Esophagus squamous epithelium (tissue), 5 donors: ENCODE data around the gene FRMD6. TPM values are rescaled to one million over a fixed set of nuclear protein-coding genes. Genes with fewer than 3 reads are reported as not detected.
"Not testable (repeated sequence)": the region's sequence is repeated elsewhere in the genome, so short reads cannot be mapped to it uniquely, and the experiment has no call there.

Experiments used
- DNase-seq: peaks from one replicate; lab custom pipeline; 2025; lab: John Stamatoyannopoulos, UW
- H3K27ac ChIP-seq, 4 donors: fragments of 200-600 bp; sonication (generic); one replicate each; pipeline ENCODE4 v1.5.1; 2016 to 2019; ENCODE audit warnings: mild to moderate bottlenecking in 1 of 4
- H3K27me3 ChIP-seq, 4 donors: fragments of 200-600 bp; sonication (generic); 1 replicate in 3 of 4; 2 replicates in 1 of 4; pipeline versions ENCODE4 v1.5.1 to v1.6.0; 2017 to 2021; ENCODE audit warnings: antibody characterized with exemption in 1 of 4
- H3K36me3 ChIP-seq, 3 donors: fragments of 200-600 bp; sonication (generic); one replicate each; pipeline ENCODE4 v1.5.1; 2016 to 2019
- H3K4me1 ChIP-seq, 3 donors: fragments of 200-600 bp; sonication (generic); one replicate each; pipeline ENCODE4 v1.5.1; 2017 to 2019
- H3K4me3 ChIP-seq, 4 donors: fragments of 200-600 bp; sonication (generic); 1 replicate in 3 of 4; 2 replicates in 1 of 4; pipeline ENCODE4 v1.5.1; 2016 to 2019; ENCODE audit warnings: mild to moderate bottlenecking in 2 of 4, moderate library complexity in 1 of 4
- H3K9me3 ChIP-seq, 3 donors: fragments of 200-600 bp; sonication (generic); one replicate each; pipeline ENCODE4 v1.5.1; 2016 to 2019
- POLR2A ChIP-seq, 4 donors: fragments of 450-650 bp; IDR thresholded peaks; one replicate each; pipeline ENCODE4 v1.6.1; 2017; ENCODE audit warnings: antibody characterized with exemption in 4 of 4, mild to moderate bottlenecking in 4 of 4, moderate library complexity in 3 of 4
- WGBS, 2 donors: methylation state at CpG; one replicate each; pipeline ENCODE4 v1.1.5; 2018; 5-methylcytosine and 5-hydroxymethylcytosine counted together
- intact Hi-C: fragments of 100-400 bp; cut with DNase I; formaldehyde crosslinking; loops from one replicate; pipeline ENCODE4 v1.15.0; 2022
- total RNA-seq, 4 donors: library from RNA; depleted of rRNA; stranded (reverse); fragments of >200 nt; gene quantifications; one replicate each; pipeline ENCODE4 v1.1.0, GENCODE V29; 2016
- TF ChIP-seq, protein P1 (sequence below), 6 experiments: fragments of 450-650 bp in 4 of 6; fragments of 200-600 bp in 2 of 6; sonication (generic) in 2 of 6; IDR thresholded peaks; one replicate each; pipeline ENCODE4 v1.5.1; 2016 to 2019; ENCODE audit warnings: antibody characterized with exemption in 6 of 6, mild to moderate bottlenecking in 4 of 6, moderate library complexity in 4 of 6
- donor health status: DM: yes; HTN: yes; CAD: no.

Gene FRMD6
- total RNA-seq, 4 donors from 2014 or later: 98.1 to 191 (median 110) TPM

DNA sequence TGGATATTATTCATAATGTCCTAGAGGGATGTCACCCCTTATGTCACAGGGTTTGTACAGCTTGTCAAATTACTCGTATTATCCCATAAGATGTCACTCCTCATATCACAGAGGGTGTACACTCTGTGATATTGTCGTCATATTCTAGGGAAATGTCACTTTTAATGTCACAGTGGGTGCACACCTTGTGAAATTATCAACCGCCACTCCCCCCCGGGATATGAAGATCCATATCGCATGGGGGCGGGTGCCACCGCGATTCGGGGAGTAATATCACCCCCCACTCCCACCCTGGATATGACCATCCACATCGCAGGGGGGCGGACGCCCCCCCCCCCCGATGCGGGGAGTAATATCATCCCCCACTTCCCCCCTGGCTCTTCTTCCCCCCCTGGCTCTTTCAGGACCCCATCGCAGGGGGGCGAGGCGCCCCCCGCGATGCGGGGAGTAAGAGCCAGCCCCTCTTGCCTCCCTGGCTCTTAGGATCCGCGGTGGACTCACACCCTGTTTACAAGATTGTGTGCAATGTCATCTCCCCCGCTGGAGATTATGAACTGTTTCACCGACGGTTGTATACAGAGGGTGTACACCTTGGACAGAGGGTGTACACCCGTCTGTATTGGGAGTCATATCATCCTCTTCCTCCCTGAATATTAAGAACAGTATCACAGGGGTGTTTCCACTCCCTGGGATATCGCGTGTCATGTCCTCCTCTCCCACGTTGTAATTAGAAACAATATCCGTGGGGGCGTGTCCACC, 92.8 kb downstream of the FRMD6 start:
- H3K9me3 ChIP-seq: no peaks in the 10 kb centered on the region
- peaks cover 0 to under 1% (median 0%) of the 10 kb centered on the region in 3 donors for H3K4me1 ChIP-seq
- H3K27me3 ChIP-seq: no peaks in the 10 kb centered on the region
- no peak overlapping the region for H3K4me3 ChIP-seq
- no peak for DNase-seq
- H3K36me3 ChIP-seq: no peaks in the 10 kb centered on the region
- intact Hi-C loops: no loop called here
- no peak overlapping the region for H3K27ac ChIP-seq
- 87 to 90% methylated on average over 12 to 21 of the region's 31 CpGs for WGBS, 2 donors
- no peak for TF ChIP-seq POLR2A (IDR thresholded peaks at IDR 0.05)
- TF ChIP-seq, protein P1, sequence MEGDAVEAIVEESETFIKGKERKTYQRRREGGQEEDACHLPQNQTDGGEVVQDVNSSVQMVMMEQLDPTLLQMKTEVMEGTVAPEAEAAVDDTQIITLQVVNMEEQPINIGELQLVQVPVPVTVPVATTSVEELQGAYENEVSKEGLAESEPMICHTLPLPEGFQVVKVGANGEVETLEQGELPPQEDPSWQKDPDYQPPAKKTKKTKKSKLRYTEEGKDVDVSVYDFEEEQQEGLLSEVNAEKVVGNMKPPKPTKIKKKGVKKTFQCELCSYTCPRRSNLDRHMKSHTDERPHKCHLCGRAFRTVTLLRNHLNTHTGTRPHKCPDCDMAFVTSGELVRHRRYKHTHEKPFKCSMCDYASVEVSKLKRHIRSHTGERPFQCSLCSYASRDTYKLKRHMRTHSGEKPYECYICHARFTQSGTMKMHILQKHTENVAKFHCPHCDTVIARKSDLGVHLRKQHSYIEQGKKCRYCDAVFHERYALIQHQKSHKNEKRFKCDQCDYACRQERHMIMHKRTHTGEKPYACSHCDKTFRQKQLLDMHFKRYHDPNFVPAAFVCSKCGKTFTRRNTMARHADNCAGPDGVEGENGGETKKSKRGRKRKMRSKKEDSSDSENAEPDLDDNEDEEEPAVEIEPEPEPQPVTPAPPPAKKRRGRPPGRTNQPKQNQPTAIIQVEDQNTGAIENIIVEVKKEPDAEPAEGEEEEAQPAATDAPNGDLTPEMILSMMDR (IDR thresholded peaks at IDR 0.05): no peak

DNA sequence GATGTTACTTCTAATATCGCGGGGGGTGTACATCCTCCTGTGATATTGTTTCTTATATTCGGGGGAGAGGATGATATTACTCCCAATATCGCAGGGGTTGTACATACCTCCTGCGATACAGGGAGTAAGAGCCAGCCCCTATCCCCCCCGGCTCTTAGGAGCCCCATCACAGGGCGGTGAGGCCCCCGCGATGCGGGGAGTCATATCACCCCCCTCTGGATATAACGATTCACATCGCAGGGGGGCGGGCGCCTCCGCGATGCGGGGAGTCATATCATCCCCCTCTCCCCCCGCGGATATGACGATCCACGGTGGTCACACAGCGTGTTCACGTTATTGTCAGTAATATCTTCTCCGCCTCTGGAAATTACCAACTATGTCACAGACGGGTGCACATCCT, 95.1 kb downstream of the FRMD6 start:
- H3K36me3 ChIP-seq, H3K9me3 ChIP-seq, intact Hi-C loops, DNase-seq, H3K27ac ChIP-seq, H3K4me3 ChIP-seq, H3K27me3 ChIP-seq: not testable (repeated sequence)
- H3K4me1 ChIP-seq: peaks cover 0 to 24% (median 5%) of the 10 kb centered on the region in 3 donors
- WGBS, 2 donors: 88% methylated on average over 15 of the region's 25 CpGs; no CpG with 5 or more reads in 1 of the 2 donors

DNA sequence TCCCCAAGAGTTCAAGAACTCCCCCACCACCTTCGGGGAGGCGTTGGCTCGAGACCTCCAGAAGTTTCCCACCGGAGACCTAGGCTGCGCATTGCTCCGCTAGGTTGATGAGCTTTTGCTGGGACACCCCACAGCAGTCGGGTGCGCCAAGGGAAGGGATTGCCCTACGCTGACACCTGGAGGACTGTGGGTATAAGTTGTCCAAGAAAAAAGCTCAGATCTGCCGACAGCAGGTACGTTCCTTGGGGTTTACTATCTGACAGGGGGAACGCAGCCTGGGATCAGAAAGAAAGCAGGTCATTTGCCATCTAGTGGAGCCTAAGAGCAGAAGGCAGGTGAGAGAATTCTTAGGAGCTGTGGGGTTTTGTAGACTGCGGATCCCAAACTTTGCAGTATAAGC, 98.8 kb downstream of the FRMD6 start:
- WGBS, 2 donors: 70 to 81% methylated on average over 4 to 8 of the region's 13 CpGs

DNA sequence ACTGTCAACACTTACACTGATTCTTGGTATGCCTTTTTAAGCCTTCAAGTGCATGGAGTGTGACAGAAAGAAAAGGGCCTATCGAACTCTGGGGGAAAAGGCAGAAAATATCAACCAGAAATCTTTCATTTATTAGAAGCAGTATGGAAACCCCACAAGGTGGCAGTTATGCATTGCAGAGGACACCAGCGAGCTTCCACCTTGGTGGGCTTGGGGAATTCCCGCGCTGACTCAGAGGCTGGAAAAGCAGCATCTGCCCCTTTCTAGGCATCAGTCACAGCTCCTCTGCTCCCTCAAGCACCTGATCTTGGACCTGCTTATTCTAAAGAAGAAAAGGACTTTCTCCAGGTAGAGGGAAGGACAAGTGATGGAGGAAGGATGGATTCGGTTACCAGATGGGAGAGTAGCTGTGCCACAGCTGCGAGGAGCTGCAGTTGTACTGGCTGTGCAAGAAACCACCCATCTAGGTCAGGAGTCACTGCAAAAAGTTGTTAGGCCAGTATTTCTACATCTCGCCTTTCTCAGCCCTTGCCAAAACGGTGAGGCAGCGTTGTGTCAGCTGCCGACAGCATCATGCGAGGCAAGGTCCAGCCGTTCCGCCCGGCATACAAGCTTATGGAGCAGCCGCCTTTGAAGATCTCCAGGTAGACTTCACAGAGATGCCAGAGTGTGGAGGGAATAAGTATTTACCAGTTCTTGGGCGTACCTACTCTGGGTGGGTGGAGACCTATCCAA, 100.1 kb downstream of the FRMD6 start:
- DNase-seq: not testable (repeated sequence)

More for the DNA sequence above, 98.8 kb downstream of the FRMD6 start:
- Histone ChIP-seq H3K27ac (no peak overlapping the region), H3K4me3 (no peak overlapping the region), H3K4me1 (peaks cover 0 to 31% (median 5%) of the 10 kb centered on the region in 3 donors), H3K27me3 (no peaks in the 10 kb centered on the region), H3K36me3 (no peaks in the 10 kb centered on the region), H3K9me3 (no peaks in the 10 kb centered on the region)
- TF ChIP-seq, protein P1 (IDR thresholded peaks at IDR 0.05): no peak
- no peak for TF ChIP-seq POLR2A (IDR thresholded peaks at IDR 0.05)
- no peak for DNase-seq
- intact Hi-C loops: no loop called here

DNA sequence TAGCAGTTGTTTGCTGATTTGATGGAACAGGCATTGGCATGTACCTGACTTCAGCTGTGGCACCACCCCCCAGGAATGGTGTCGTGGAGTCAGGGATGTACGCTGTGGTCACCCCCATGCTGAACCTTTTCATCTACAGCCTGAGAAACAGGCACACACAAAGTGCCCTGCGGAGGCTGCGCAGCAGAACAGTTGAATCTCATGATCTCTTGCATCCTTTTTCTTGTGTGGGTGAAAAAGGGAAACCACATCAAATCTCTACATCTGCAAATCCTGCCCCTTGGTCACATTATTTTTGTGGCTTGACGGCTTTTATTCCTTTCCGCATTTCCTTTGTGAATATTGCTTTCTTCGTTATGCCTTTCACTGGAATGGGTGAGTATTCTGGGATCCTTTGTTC, 106.0 kb downstream of the FRMD6 start:
- H3K4me3 ChIP-seq, H3K27me3 ChIP-seq, DNase-seq, H3K27ac ChIP-seq, intact Hi-C loops, H3K36me3 ChIP-seq, H3K4me1 ChIP-seq, H3K9me3 ChIP-seq: not testable (repeated sequence)
- WGBS, 2 donors: 54 to 70% methylated on average over 7 of the region's 7 CpGs

More for the DNA sequence above, 100.1 kb downstream of the FRMD6 start:
- 50 to 72% methylated on average over 13 to 15 of the region's 16 CpGs for WGBS, 2 donors
- H3K4me3 ChIP-seq, intact Hi-C loops, H3K27me3 ChIP-seq, H3K27ac ChIP-seq, H3K9me3 ChIP-seq, H3K36me3 ChIP-seq: not testable (repeated sequence)
- H3K4me1 ChIP-seq: peaks cover 0 to 31% (median 5%) of the 10 kb centered on the region in 3 donors

DNA sequence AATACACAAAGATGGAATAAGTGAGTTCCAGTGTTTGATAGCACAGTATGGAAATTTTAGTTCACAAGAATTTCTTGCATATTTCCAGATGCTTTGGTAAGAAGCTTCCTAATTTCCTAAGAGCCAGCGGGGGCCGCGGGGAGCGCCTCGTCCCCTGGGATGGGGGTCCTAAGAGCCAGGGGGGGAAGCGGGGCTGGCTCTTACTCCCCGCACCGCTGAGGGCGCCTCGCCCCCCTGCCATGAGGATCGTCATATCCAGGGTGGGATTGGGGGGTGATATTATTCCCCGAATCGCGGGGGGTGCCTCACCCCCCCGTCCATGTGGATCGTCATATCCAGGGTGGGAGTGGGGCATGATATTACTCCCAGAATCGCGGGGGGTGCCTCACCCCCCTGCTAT, 108.2 kb downstream of the FRMD6 start:
- WGBS, 2 donors: 81 to 98% methylated on average over 8 to 11 of the region's 18 CpGs
- Histone ChIP-seq H3K4me3 (no peak overlapping the region), H3K4me1 (no peaks in the 10 kb centered on the region), H3K36me3 (no peaks in the 10 kb centered on the region), H3K27me3 (no peaks in the 10 kb centered on the region), H3K27ac (no peak overlapping the region), H3K9me3 (no peaks in the 10 kb centered on the region)
- intact Hi-C loops: no loop called here
- TF ChIP-seq POLR2A (IDR thresholded peaks at IDR 0.05): no peak
- TF ChIP-seq, protein P1 (IDR thresholded peaks at IDR 0.05): no peak
- DNase-seq: no peak

DNA sequence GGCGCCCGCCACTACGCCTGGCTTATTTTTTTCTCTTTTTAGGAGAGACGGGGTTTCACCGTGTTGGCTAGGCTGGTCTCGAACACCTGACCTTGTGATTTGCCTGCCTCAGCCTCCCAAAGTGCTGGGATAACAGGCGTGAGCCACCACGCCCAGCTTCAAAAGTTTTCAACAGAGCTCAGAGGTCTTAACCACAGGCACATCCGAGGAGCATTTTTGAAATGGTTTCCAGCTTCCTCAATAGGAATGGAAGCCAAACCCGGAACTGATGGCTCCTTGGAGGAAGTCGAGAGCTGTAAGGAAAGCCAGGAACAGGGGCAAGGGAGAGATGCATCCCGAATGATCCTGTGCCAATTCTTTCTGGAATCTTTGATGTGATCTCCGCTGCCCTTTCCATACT, 114.0 kb downstream of the FRMD6 start:
- H3K27ac ChIP-seq, H3K4me1 ChIP-seq, intact Hi-C loops, H3K9me3 ChIP-seq, H3K4me3 ChIP-seq, H3K27me3 ChIP-seq, H3K36me3 ChIP-seq, DNase-seq: not testable (repeated sequence)
- WGBS, 2 donors: 93 to 95% methylated on average over 8 of the region's 13 CpGs

DNA sequence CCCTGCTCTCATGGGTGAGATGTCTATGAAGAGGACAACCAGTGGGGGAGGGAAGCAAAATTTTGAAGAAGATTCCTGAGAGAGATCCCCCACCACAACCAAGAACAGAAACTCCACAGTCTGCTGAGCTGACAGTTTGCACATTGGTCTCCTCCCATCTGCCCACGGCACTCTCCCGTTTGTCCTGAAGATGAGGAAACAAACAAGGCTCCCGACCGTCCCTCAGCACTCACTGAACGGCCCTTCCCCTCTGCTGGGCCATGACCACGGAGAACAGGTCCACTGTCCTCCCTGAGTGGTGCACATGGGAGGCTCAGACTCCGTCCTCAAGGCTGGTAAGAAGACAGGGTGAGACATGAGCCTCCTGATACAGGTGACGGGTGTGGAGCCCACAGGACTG, 114.9 kb downstream of the FRMD6 start:
- H3K9me3 ChIP-seq, H3K27ac ChIP-seq, H3K36me3 ChIP-seq, H3K27me3 ChIP-seq, DNase-seq, intact Hi-C loops, H3K4me1 ChIP-seq, H3K4me3 ChIP-seq: not testable (repeated sequence)
- WGBS, 2 donors: 41 to 64% methylated on average over 5 to 6 of the region's 8 CpGs

DNA sequence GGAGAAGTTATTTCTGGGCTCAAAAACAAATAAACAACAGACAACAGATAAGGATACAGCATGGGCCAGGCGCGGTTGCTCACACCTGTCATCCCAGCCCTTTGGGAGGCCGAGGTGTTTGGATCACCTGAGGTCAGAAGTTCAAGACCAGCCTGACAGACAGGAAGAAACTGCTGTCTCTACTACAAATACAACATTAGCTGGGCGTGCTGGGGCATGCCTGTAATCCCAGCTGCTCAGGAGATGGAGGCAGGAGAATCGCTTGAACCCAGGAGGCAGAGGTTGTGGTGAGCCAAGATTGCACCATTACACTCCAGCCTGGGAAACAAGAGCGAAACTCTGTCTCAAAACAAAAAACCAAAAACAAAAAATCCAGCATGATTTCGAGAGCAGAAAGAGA, 117.6 kb downstream of the FRMD6 start:
- DNase-seq, H3K9me3 ChIP-seq, H3K27me3 ChIP-seq, intact Hi-C loops, H3K36me3 ChIP-seq, H3K4me1 ChIP-seq, H3K27ac ChIP-seq, H3K4me3 ChIP-seq: not testable (repeated sequence)
- 67% methylated on average over 7 of the region's 7 CpGs for WGBS, 2 donors
